PFSK-1 (cell line): ENCODE measurements around the gene PUM2.

Experiments used
- FOXP2 ChIP-seq: optimal IDR thresholded peaks from 2 replicates; pipeline ENCODE3; 2011; ENCODE audit warnings: borderline replicate concordance, control low read depth, inconsistent platforms; ENCODE audit not compliant: insufficient read depth; ENCODE audit errors: extremely low read length, extremely low read depth
- POLR2AphosphoS5 ChIP-seq: IDR thresholded peaks from 2 replicates; pipeline ENCODE4 v1.6.1; 2012; ENCODE audit warnings: low read depth, mild to moderate bottlenecking, control low read depth, low read length, moderate library complexity
- SIN3A ChIP-seq: IDR thresholded peaks from 2 replicates; pipeline ENCODE4 v1.6.1; 2012; ENCODE audit warnings: mild to moderate bottlenecking, low read length, moderate library complexity, borderline replicate concordance; ENCODE audit not compliant: insufficient read depth
- TAF1 ChIP-seq: IDR thresholded peaks from 2 replicates; pipeline ENCODE4 v1.6.1; 2012; ENCODE audit warnings: low read length, control low read depth, borderline replicate concordance; ENCODE audit not compliant: insufficient read depth
- TF ChIP-seq, protein P1 (sequence below), 2 experiments: IDR thresholded peaks; 2 replicates each; pipeline versions ENCODE4 v1.6.1 to v1.8.0; 2011 to 2012; ENCODE audit warnings: low read depth in 2 of 2, low read length in 2 of 2, control low read depth in 1 of 2, inconsistent platforms in 1 of 2, mild to moderate bottlenecking in 1 of 2, moderate library complexity in 1 of 2; ENCODE audit not compliant: insufficient read depth in 1 of 2

The PUM2 gene

DNA sequence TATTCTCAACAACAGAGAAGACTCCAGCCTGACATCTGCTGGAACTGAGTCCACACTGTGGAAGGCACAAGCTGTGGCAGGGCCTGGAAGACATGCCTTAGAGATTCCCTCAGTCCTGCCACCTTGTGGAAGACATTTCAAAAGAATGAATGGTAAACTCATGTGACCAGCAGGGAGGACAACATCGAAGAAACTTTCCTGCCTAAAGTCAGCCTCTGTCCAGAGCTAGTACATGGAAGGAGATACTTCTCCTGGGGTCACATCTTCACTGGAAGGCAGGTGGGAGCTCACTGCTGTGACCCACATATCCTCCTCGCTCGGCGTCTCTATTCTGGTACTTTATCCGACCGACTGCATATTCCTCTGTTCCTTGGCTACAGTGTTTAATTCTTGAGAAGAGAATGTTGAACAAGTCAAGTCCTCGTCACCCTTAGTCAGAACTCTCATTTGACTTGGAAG is 59.5 kb downstream of the PUM2 start:
- TF ChIP-seq, protein P1, sequence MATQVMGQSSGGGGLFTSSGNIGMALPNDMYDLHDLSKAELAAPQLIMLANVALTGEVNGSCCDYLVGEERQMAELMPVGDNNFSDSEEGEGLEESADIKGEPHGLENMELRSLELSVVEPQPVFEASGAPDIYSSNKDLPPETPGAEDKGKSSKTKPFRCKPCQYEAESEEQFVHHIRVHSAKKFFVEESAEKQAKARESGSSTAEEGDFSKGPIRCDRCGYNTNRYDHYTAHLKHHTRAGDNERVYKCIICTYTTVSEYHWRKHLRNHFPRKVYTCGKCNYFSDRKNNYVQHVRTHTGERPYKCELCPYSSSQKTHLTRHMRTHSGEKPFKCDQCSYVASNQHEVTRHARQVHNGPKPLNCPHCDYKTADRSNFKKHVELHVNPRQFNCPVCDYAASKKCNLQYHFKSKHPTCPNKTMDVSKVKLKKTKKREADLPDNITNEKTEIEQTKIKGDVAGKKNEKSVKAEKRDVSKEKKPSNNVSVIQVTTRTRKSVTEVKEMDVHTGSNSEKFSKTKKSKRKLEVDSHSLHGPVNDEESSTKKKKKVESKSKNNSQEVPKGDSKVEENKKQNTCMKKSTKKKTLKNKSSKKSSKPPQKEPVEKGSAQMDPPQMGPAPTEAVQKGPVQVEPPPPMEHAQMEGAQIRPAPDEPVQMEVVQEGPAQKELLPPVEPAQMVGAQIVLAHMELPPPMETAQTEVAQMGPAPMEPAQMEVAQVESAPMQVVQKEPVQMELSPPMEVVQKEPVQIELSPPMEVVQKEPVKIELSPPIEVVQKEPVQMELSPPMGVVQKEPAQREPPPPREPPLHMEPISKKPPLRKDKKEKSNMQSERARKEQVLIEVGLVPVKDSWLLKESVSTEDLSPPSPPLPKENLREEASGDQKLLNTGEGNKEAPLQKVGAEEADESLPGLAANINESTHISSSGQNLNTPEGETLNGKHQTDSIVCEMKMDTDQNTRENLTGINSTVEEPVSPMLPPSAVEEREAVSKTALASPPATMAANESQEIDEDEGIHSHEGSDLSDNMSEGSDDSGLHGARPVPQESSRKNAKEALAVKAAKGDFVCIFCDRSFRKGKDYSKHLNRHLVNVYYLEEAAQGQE (IDR thresholded peaks at IDR 0.05; ENCODE audit: insufficient read depth in 1 of 2, low read depth in 2 of 2, low read length in 2 of 2) = no peak
- TF ChIP-seq POLR2AphosphoS5 = no peak
- no peak for TF ChIP-seq FOXP2
- no peak for TF ChIP-seq SIN3A
- no peak for TF ChIP-seq TAF1

- TF ChIP-seq FOXP2 = no peak
- no peak for TF ChIP-seq POLR2AphosphoS5
- TF ChIP-seq TAF1 = no peak
- TF ChIP-seq SIN3A = no peak
- TF ChIP-seq, protein P1 (IDR thresholded peaks at IDR 0.05; ENCODE audit: insufficient read depth in 1 of 2, low read depth in 2 of 2, low read length in 2 of 2) = no peak
These were observed 61.9 kb downstream of the PUM2 start for GRCh38 chr2:20288642-20289340.

- TF ChIP-seq TAF1 (no peak), FOXP2 (no peak), POLR2AphosphoS5 (no peak), SIN3A (no peak)
- TF ChIP-seq, protein P1 (IDR thresholded peaks at IDR 0.05; ENCODE audit: insufficient read depth in 1 of 2, low read depth in 2 of 2, low read length in 2 of 2) = no peak
These were observed 67.6 kb downstream of the PUM2 start for GRCh38 chr2:20282916-20283592.

DNA sequence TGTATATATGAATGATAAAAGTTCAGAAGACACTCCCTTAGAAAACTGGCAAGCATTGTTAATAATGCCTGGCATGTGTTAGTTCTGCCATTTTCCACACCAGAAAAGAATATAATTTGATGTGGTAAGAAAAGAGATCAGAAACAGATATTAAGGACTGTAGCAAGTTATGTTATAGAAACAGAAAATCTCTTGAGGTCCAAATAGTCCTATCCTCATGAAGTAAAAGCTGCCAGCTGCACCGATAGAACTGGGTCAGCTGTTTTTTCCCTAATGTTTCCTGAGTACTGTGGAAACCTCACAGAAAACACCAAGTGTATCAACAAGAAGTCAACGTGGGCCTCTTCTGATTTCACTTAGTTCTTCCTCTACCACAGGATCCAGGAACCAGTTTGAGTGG is 68.8 kb downstream of the PUM2 start:
- TF ChIP-seq TAF1 (no peak), FOXP2 (no peak), POLR2AphosphoS5 (no peak), SIN3A (no peak)
- TF ChIP-seq, protein P1 (IDR thresholded peaks at IDR 0.05; ENCODE audit: insufficient read depth in 1 of 2, low read depth in 2 of 2, low read length in 2 of 2) = no peak
